OCI-LY1 (cell line): ENCODE data around the gene CHAT.

Source experiments
- CTCF ChIP-seq: fragments of 200-600 bp; sonication (generic), shearing (Covaris generic); IDR thresholded peaks from 2 replicates; pipeline ENCODE4 v1.5.1; 2017; ENCODE audit warnings: mild to moderate bottlenecking, antibody characterized with exemption, low read length, moderate library complexity, mixed read lengths
- EZH2 ChIP-seq: fragments of 200-600 bp; sonication (generic), shearing (Covaris generic); IDR thresholded peaks from 2 replicates; pipeline ENCODE4 v1.8.0; 2017; ENCODE audit warnings: borderline replicate concordance, mixed run types, mild to moderate bottlenecking, antibody characterized with exemption, low read length, moderate library complexity, mixed read lengths

DNA sequence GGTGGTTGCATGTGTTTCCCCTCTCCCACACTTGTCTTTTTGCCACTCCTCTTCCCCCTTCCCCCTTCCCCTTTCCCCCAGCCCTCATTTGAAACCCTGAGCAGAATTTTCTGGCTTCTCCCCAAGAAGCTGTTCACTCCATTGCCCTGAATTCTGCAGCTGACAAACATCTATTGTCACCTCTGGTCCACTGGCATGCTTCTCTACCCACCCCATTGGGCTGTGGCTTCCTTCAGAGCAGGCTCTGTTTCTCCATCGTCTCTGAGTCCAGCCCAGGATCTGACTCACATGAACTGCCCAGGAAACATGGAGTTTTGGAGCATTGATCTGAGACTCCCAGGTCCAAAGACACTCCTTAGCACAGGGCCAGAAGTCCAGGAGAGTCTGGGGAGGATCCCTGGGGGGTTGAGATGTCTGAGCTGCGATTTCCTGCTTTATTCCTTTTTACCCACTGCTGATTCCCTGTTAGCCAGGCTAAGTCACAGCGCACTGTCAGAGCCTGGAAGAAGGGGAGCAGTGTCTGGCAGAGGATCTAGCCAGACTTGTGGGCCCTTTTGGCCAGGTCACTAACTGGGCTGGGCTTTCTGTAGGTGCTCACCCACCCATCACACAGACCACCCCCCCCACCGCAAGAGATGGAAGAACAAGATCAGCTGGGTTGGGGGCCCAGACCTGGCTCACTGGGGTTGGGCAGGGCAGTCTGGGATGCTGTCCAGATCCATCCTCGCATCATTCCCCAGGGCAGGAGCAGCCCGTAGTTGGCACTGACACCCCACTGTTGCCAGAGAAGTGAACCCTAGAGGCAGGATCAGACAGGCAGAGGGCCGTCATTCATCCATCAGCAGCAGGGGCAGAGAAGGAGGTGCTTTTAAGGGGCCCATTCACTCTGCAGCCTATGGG is 3.5 kb downstream of the CHAT start:
- TF ChIP-seq EZH2, result no peak
- no peak for TF ChIP-seq CTCF
